Adrenal gland (tissue), 12 donors: Measurements from ENCODE around the gene EVPL. TPM values are rescaled to one million over a fixed set of nuclear protein-coding genes. Genes with fewer than 3 reads are reported as not detected.

Experiments
- DNase-seq, 7 donors: peaks; one replicate each; pipeline ENCODE4 v3.0.0-alpha.2; 2019 to 2020
- H3K27ac ChIP-seq, 5 donors: fragments of 200-600 bp; sonication (generic) in 4 of 5; 1 replicate in 3 of 5; 2 replicates in 2 of 5; pipeline versions ENCODE4 v1.5.1 to v1.8.0; 2016 to 2020; ENCODE audit warnings: mild to moderate bottlenecking in 1 of 5
- H3K27me3 ChIP-seq: fragments of 200-600 bp; 2 replicates; pipeline ENCODE4 v1.8.0; 2021
- H3K36me3 ChIP-seq, 2 donors: fragments of 200-600 bp; replicated peaks in 1 of 2; 1 replicate in 1 of 2; 2 replicates in 1 of 2; pipeline versions ENCODE4 v1.5.1 to v1.8.0; 2018 to 2022
- H3K4me1 ChIP-seq, 2 donors: fragments of 200-600 bp; replicated peaks in 1 of 2; 1 replicate in 1 of 2; 2 replicates in 1 of 2; pipeline versions ENCODE4 v1.5.1 to v1.8.0; 2018 to 2021
- H3K4me3 ChIP-seq, 4 donors: fragments of 200-600 bp; sonication (generic) in 3 of 4; one replicate each; pipeline ENCODE4 v1.5.1; 2016 to 2018
- H3K9me3 ChIP-seq, 3 donors: fragments of 200-600 bp; sonication (generic) in 1 of 3; replicated peaks in 1 of 3; 1 replicate in 2 of 3; 2 replicates in 1 of 3; pipeline versions ENCODE4 v1.5.1 to v1.8.0; 2016 to 2021
- CTCF ChIP-seq, 6 experiments: fragments of 450-650 bp in 4 of 6; fragments of 200-600 bp in 2 of 6; sonication (generic) in 1 of 6; IDR thresholded peaks; 1 replicate in 5 of 6; 2 replicates in 1 of 6; pipeline versions ENCODE4 v1.5.1 to v1.8.0; 2016 to 2021; ENCODE audit warnings: antibody characterized with exemption in 6 of 6, mild to moderate bottlenecking in 2 of 6, moderate library complexity in 1 of 6
- POLR2A ChIP-seq, 2 donors: fragments of 450-650 bp; IDR thresholded peaks; one replicate each; pipeline ENCODE4 v1.6.1; 2017; ENCODE audit warnings: antibody characterized with exemption in 2 of 2, mild to moderate bottlenecking in 2 of 2, moderate library complexity in 1 of 2
- WGBS, 4 donors: extraction: QIAGEN DNeasy Blood & Tissue Kit in 2 of 4; methylation state at CpG; one replicate each; pipeline versions ENCODE4 v1.1.5 to v1.1.7; 2013 to 2017; 5-methylcytosine and 5-hydroxymethylcytosine counted together
- intact Hi-C, 2 donors: fragments of 100-400 bp; cut with DNase I; formaldehyde crosslinking; loops; one replicate each; pipeline versions ENCODE4 v1.14.1 to v1.15.0; 2022 to 2023
- polyA plus RNA-seq, 3 donors: library from polyadenylated mRNA; stranded (reverse); fragments of 200-250 nt in 2 of 3; fragments of 350-450 nt in 1 of 3; fragmentation: Illumina TruSeq in 1 of 3; extraction: RNeasy Lipid Tissue Mini Kit (QIAGEN cat#74804) in 1 of 3; gene quantifications; one replicate each; pipeline ENCODE4 v1.2.3, GENCODE V29; 2013 to 2014
- total RNA-seq, 9 donors: library from RNA; depleted of rRNA in 4 of 9; stranded (reverse); fragments of >200 nt in 4 of 9; fragments of 120-200 nt in 1 of 9; fragmentation: NEBNext Ultra II Directional in 1 of 9; extraction: Animal tissue kit (Norgen Biotek cat#: 25700) in 1 of 9; gene quantifications; one replicate each; pipeline versions ENCODE4 v1.1.0 to v1.2.4, GENCODE V29; 2013 to 2023
- donor health status: healthy with polysubstance abuse.
- donor health status: Bipolar disorder and iron deficiency.
- donor health status: DM: yes; HTN: yes; CAD: no.
- donor health status: DM: no; HTN: no; CAD: no.
- donor health status: DM: no; HTN: no; CAD: no.
- donor health status: DM: yes; HTN: yes; CAD: no.

EVPL gene
- total and polyA plus RNA-seq, 12 donors, result under 0.01 to 1.8 (median 0.27) TPM; not detected in 2

- H3K9me3 ChIP-seq, result no peaks in the 10 kb centered on the region
- no peak for DNase-seq
- WGBS, 4 donors, result 87 to 94% (median 91%) methylated on average over 6 of the region's 6 CpGs
- TF ChIP-seq POLR2A (IDR thresholded peaks at IDR 0.05) (no peak), CTCF (IDR thresholded peaks at IDR 0.05) (no peak)
- intact Hi-C loops, result loop anchor here in 1 of 2 donors (10.0 kb wide), 1 partner anchor 155 kb away; no protein-coding TSS in a partner anchor
- no peaks in the 10 kb centered on the region for H3K36me3 ChIP-seq
- no peaks in the 10 kb centered on the region for H3K27me3 ChIP-seq
- no peak overlapping the region for H3K27ac ChIP-seq
- H3K4me3 ChIP-seq, result no peak overlapping the region
- peaks cover 0 to 6% of the 10 kb centered on the region in 2 donors for H3K4me1 ChIP-seq
Observed at GRCh38 chr17:76019833-76020467, 7.2 kb downstream of the EVPL start.

GRCh38 chr17:76018801-76019200 is 8.3 kb downstream of the EVPL start:
- no peak overlapping the region for H3K4me3 ChIP-seq
- no peaks in the 10 kb centered on the region for H3K9me3 ChIP-seq
- peaks cover 4 to 6% of the 10 kb centered on the region in 2 donors for H3K4me1 ChIP-seq
- H3K27me3 ChIP-seq, result no peaks in the 10 kb centered on the region
- H3K36me3 ChIP-seq, result no peaks in the 10 kb centered on the region
- intact Hi-C loops, result loop anchor here in 1 of 2 donors (10.0 kb wide), 1 partner anchor 156 kb away; no protein-coding TSS in a partner anchor
- WGBS, 4 donors, result 79 to 100% (median 92%) methylated on average over 4 to 13 of the region's 13 CpGs
- DNase-seq, result no peak
- no peak for TF ChIP-seq POLR2A (IDR thresholded peaks at IDR 0.05)
- no peak for TF ChIP-seq CTCF (IDR thresholded peaks at IDR 0.05)
- no peak overlapping the region for H3K27ac ChIP-seq

DNA sequence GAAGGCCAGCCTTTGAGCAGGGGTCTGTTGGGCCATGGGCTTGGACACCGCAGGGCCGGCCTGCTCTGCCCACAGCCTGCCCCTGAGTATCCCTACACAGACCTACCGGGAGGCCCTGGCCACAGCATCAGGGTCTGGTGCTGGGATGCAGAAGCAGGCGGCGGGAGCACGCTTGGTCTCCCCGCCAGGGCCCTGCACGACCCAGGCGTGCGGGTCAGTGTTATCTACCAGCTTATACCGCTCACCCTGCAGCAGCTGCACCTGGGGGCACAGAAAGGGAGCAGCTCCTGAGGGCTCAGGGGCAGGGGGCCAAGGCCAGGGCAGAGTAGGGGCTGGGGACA is 8.8 kb downstream of the EVPL start:
- Histone ChIP-seq H3K36me3 (no peaks in the 10 kb centered on the region), H3K9me3 (no peaks in the 10 kb centered on the region), H3K27me3 (no peaks in the 10 kb centered on the region), H3K4me1 (peaks cover 4 to 6% of the 10 kb centered on the region in 2 donors), H3K4me3 (no peak overlapping the region), H3K27ac (no peak overlapping the region)
- intact Hi-C loops, result loop anchor here in 1 of 2 donors (10.0 kb wide), 1 partner anchor 156 kb away; no protein-coding TSS in a partner anchor
- no peak for DNase-seq
- 71 to 83% (median 75%) methylated on average over 1 to 11 of the region's 11 CpGs for WGBS, 4 donors
- TF ChIP-seq CTCF (IDR thresholded peaks at IDR 0.05), result no peak

GRCh38 chr17:76017481-76018339 is 9.4 kb downstream of the EVPL start:
- Histone ChIP-seq H3K27ac (no peak overlapping the region), H3K9me3 (no peaks in the 10 kb centered on the region), H3K4me1 (peaks cover 4 to 6% of the 10 kb centered on the region in 2 donors), H3K4me3 (no peak overlapping the region), H3K27me3 (no peaks in the 10 kb centered on the region), H3K36me3 (no peaks in the 10 kb centered on the region)
- TF ChIP-seq POLR2A (IDR thresholded peaks at IDR 0.05), result no peak
- whole genome bisulfite sequencing, 4 donors, result 64 to 100% (median 84%) methylated on average over 5 to 21 of the region's 21 CpGs
- DNase-seq, result peak in 6 of 7 donors; percentile 55 to 78 (median 66)
- intact Hi-C loops, result loop anchor here in 1 of 2 donors (10.0 kb wide), 1 partner anchor 157 kb away; no protein-coding TSS in a partner anchor
